WTC11 (cell line): ENCODE results near the gene ETNK2. TPM values are rescaled to one million over a fixed set of nuclear protein-coding genes. Genes with fewer than 3 reads are reported as not detected.

Experiments used
- IRF2 ChIP-seq: sonication (generic); formaldehyde crosslinking; IDR thresholded peaks from 2 replicates; pipeline ENCODE4 v1.8.0; 2022; ENCODE audit warnings: low read depth, missing genetic modification reagents, borderline replicate concordance
- NR1H2 ChIP-seq: sonication (generic); formaldehyde crosslinking; IDR thresholded peaks from 2 replicates; pipeline ENCODE4 v1.9.0; 2021; ENCODE audit warnings: mild to moderate bottlenecking, moderate library complexity, missing genetic modification reagents
- OVOL2 ChIP-seq: fragments of 250-450 bp; sonication (Bioruptor Pico); IDR thresholded peaks from 2 replicates; pipeline ENCODE4 v1.9.0; 2021; ENCODE audit warnings: mild to moderate bottlenecking, borderline replicate concordance
- SP1 ChIP-seq: sonication (generic); formaldehyde crosslinking; conservative IDR thresholded peaks from 2 replicates; pipeline ENCODE4 v1.8.1; 2022; ENCODE audit warnings: missing genetic modification reagents
- ZNF138 ChIP-seq: sonication (generic); formaldehyde crosslinking; conservative IDR thresholded peaks from 2 replicates; pipeline ENCODE4 v1.8.1; 2022; ENCODE audit warnings: mild to moderate bottlenecking, moderate library complexity, missing genetic modification reagents
- ZNF232 ChIP-seq: sonication (generic); formaldehyde crosslinking; IDR thresholded peaks from 2 replicates; pipeline ENCODE4 v1.8.0; 2022; ENCODE audit warnings: mild to moderate bottlenecking, missing genetic modification reagents
- total RNA-seq: library from RNA; stranded (reverse); gene quantifications from 3 replicates; pipeline ENCODE4 v1.2.3, GENCODE V29; 2021
- TF ChIP-seq, protein P1 (sequence below): sonication (generic); formaldehyde crosslinking; IDR thresholded peaks from 2 replicates; pipeline ENCODE4 v1.8.0; 2022; ENCODE audit warnings: mild to moderate bottlenecking, missing genetic modification reagents
- TF ChIP-seq, protein P2 (sequence below): fragments of 200-600 bp; IDR thresholded peaks from 2 replicates; pipeline ENCODE4 v1.8.0; 2022; ENCODE audit warnings: antibody characterized with exemption
- TF ChIP-seq, protein P3 (sequence below): fragments of 250-450 bp; sonication (Bioruptor Pico); IDR thresholded peaks from 2 replicates; pipeline ENCODE4 v1.9.0; 2021; ENCODE audit warnings: mild to moderate bottlenecking
- TF ChIP-seq, protein P4 (sequence below): sonication (generic); formaldehyde crosslinking; IDR thresholded peaks from 2 replicates; pipeline ENCODE4 v1.8.1; 2023; ENCODE audit warnings: mild to moderate bottlenecking, missing genetic modification reagents, borderline replicate concordance
- TF ChIP-seq, protein P5 (sequence below): fragments of 250-450 bp; sonication (Bioruptor Pico); conservative IDR thresholded peaks from 2 replicates; pipeline ENCODE4 v1.9.0; 2021; ENCODE audit warnings: mild to moderate bottlenecking
- TF ChIP-seq, protein P6 (sequence below): sonication (generic); formaldehyde crosslinking; IDR thresholded peaks from 2 replicates; pipeline ENCODE4 v1.8.0; 2022; ENCODE audit warnings: mild to moderate bottlenecking, missing genetic modification reagents
- TF ChIP-seq, protein P7 (sequence below): sonication (generic); formaldehyde crosslinking; IDR thresholded peaks from 2 replicates; pipeline ENCODE4 v1.8.1; 2023; ENCODE audit warnings: mild to moderate bottlenecking, missing genetic modification reagents, moderate library complexity

The ETNK2 gene
- total RNA-seq, 1 experiment from 2014 or later = 19.7 TPM

DNA sequence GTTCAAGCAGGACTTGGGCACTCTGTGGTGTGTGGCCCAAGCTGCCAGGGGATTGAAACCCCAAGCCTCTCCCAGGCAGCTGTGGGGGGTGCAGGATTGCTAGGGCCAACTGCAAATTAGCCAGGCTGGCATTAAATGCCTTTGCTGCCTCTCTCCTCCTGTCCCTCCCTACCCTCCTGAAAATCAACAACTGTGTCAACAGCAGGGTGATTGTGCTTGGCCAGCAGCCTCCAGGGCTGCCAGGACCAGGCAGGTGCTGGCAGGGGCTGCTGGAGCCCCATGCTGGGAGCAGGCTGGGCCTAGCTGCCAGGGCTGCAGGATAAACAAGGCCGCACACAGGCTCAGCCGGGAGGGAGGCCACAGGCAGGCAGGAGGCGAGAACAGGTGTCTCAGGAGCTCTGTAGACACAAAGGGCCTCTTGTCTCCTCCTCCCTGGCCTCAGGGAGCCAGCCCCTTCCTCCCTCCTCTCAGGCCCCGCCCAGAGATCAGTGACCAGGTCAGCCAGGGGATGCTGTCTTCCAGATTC, 67.5 kb downstream of the ETNK2 start (continued):
- TF ChIP-seq, protein P1, sequence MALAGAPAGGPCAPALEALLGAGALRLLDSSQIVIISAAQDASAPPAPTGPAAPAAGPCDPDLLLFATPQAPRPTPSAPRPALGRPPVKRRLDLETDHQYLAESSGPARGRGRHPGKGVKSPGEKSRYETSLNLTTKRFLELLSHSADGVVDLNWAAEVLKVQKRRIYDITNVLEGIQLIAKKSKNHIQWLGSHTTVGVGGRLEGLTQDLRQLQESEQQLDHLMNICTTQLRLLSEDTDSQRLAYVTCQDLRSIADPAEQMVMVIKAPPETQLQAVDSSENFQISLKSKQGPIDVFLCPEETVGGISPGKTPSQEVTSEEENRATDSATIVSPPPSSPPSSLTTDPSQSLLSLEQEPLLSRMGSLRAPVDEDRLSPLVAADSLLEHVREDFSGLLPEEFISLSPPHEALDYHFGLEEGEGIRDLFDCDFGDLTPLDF = no peak
- TF ChIP-seq, protein P2, sequence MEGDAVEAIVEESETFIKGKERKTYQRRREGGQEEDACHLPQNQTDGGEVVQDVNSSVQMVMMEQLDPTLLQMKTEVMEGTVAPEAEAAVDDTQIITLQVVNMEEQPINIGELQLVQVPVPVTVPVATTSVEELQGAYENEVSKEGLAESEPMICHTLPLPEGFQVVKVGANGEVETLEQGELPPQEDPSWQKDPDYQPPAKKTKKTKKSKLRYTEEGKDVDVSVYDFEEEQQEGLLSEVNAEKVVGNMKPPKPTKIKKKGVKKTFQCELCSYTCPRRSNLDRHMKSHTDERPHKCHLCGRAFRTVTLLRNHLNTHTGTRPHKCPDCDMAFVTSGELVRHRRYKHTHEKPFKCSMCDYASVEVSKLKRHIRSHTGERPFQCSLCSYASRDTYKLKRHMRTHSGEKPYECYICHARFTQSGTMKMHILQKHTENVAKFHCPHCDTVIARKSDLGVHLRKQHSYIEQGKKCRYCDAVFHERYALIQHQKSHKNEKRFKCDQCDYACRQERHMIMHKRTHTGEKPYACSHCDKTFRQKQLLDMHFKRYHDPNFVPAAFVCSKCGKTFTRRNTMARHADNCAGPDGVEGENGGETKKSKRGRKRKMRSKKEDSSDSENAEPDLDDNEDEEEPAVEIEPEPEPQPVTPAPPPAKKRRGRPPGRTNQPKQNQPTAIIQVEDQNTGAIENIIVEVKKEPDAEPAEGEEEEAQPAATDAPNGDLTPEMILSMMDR = no peak
- TF ChIP-seq, protein P3, sequence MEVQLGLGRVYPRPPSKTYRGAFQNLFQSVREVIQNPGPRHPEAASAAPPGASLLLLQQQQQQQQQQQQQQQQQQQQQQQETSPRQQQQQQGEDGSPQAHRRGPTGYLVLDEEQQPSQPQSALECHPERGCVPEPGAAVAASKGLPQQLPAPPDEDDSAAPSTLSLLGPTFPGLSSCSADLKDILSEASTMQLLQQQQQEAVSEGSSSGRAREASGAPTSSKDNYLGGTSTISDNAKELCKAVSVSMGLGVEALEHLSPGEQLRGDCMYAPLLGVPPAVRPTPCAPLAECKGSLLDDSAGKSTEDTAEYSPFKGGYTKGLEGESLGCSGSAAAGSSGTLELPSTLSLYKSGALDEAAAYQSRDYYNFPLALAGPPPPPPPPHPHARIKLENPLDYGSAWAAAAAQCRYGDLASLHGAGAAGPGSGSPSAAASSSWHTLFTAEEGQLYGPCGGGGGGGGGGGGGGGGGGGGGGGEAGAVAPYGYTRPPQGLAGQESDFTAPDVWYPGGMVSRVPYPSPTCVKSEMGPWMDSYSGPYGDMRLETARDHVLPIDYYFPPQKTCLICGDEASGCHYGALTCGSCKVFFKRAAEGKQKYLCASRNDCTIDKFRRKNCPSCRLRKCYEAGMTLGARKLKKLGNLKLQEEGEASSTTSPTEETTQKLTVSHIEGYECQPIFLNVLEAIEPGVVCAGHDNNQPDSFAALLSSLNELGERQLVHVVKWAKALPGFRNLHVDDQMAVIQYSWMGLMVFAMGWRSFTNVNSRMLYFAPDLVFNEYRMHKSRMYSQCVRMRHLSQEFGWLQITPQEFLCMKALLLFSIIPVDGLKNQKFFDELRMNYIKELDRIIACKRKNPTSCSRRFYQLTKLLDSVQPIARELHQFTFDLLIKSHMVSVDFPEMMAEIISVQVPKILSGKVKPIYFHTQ = no peak
- TF ChIP-seq OVOL2 (CRISPR knock-in tag) = no peak
- TF ChIP-seq, protein P4, sequence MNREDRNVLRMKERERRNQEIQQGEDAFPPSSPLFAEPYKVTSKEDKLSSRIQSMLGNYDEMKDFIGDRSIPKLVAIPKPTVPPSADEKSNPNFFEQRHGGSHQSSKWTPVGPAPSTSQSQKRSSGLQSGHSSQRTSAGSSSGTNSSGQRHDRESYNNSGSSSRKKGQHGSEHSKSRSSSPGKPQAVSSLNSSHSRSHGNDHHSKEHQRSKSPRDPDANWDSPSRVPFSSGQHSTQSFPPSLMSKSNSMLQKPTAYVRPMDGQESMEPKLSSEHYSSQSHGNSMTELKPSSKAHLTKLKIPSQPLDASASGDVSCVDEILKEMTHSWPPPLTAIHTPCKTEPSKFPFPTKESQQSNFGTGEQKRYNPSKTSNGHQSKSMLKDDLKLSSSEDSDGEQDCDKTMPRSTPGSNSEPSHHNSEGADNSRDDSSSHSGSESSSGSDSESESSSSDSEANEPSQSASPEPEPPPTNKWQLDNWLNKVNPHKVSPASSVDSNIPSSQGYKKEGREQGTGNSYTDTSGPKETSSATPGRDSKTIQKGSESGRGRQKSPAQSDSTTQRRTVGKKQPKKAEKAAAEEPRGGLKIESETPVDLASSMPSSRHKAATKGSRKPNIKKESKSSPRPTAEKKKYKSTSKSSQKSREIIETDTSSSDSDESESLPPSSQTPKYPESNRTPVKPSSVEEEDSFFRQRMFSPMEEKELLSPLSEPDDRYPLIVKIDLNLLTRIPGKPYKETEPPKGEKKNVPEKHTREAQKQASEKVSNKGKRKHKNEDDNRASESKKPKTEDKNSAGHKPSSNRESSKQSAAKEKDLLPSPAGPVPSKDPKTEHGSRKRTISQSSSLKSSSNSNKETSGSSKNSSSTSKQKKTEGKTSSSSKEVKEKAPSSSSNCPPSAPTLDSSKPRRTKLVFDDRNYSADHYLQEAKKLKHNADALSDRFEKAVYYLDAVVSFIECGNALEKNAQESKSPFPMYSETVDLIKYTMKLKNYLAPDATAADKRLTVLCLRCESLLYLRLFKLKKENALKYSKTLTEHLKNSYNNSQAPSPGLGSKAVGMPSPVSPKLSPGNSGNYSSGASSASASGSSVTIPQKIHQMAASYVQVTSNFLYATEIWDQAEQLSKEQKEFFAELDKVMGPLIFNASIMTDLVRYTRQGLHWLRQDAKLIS (CRISPR knock-in tag) = 0 out of 2 replicates have a peak, but pooled peaks have one; percentile 67
- TF ChIP-seq, protein P5, sequence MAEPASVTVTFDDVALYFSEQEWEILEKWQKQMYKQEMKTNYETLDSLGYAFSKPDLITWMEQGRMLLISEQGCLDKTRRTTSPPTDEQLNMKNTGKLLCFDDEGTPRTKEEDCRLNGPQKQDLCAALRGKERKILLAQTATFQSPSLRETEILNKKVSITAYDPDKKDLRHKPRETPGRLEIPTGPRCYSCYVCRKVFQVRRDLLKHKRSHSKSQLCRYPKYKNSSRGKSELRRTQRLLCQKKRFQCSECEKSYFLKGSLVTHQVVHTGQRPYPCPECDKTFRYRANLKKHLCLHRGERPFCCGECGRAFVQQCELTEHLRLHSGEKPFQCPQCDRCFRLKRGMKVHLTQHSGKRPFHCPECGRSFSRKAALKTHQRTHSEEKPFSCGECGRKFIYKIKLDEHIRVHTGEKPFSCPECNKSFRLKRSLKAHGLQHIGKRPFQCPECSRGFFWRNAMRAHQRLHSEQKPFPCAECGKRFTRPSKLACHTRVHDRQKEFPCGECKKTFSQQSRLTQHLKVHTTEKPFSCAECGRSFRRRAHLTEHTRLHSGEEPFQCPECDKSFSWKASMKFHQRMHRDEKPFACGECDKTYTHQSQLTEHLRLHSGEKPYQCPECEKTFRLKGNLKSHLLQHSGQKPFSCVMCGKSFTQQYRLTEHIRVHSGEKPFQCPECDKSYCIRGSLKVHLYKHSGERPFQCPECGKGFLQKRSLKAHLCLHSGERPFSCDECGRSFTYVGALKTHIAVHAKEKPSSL (CRISPR knock-in tag) = no peak
- no peak for TF ChIP-seq IRF2
- TF ChIP-seq NR1H2 = no peak
- TF ChIP-seq, protein P6, sequence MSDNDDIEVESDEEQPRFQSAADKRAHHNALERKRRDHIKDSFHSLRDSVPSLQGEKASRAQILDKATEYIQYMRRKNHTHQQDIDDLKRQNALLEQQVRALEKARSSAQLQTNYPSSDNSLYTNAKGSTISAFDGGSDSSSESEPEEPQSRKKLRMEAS (CRISPR knock-in tag) = peak; percentile 45; the same call in 1 of the 2 replicates
- TF ChIP-seq ZNF232 (CRISPR knock-in tag) = peak; percentile 74
- TF ChIP-seq, protein P7, sequence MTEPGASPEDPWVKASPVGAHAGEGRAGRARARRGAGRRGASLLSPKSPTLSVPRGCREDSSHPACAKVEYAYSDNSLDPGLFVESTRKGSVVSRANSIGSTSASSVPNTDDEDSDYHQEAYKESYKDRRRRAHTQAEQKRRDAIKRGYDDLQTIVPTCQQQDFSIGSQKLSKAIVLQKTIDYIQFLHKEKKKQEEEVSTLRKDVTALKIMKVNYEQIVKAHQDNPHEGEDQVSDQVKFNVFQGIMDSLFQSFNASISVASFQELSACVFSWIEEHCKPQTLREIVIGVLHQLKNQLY (CRISPR knock-in tag) = no peak
- TF ChIP-seq ZNF138 = no peak
- peak; percentile 80 for TF ChIP-seq SP1 (CRISPR knock-in tag)
